Fibroblast of lung (primary cell): ENCODE results near the gene C3orf18. TPM values are rescaled to one million over a fixed set of nuclear protein-coding genes. Genes with fewer than 3 reads are reported as not detected.

Experiments used
- DNase-seq, 2 donors: peaks; one replicate each; pipeline versions ENCODE4 v3.0.0 to v3.0.0-alpha.2; 2010; ENCODE audit warnings: low read depth in 2 of 2
- H2AFZ ChIP-seq: 2 replicates; pipeline ENCODE4 v1.5.1; 2012; ENCODE audit warnings: low read length, control low read depth, inconsistent platforms
- H3K27ac ChIP-seq: 2 replicates; pipeline ENCODE4 v1.5.1; 2011; ENCODE audit warnings: low read length, control low read depth; ENCODE audit not compliant: insufficient read depth
- H3K27me3 ChIP-seq: 2 replicates; pipeline ENCODE4 v1.5.1; 2011; ENCODE audit warnings: mild to moderate bottlenecking, low read length; ENCODE audit not compliant: control insufficient read depth, insufficient read depth
- H3K36me3 ChIP-seq: 2 replicates; pipeline ENCODE4 v1.5.1; 2011; ENCODE audit warnings: low read length; ENCODE audit not compliant: control insufficient read depth, insufficient read depth
- H3K4me1 ChIP-seq: 2 replicates; pipeline ENCODE4 v1.5.1; 2011; ENCODE audit warnings: low read length; ENCODE audit not compliant: control insufficient read depth, insufficient read depth; ENCODE audit errors: extremely low read depth
- H3K4me2 ChIP-seq: 2 replicates; pipeline ENCODE4 v1.5.1; 2011; ENCODE audit warnings: low read length, control low read depth; ENCODE audit not compliant: insufficient read depth; ENCODE audit errors: extremely low read depth
- H3K4me3 ChIP-seq, 4 experiments: fragments of 200-600 bp in 1 of 4; sonication (generic) in 1 of 4; replicated peaks in 1 of 4; 2 replicates each; pipeline ENCODE4 v1.5.1; 2011 to 2016; ENCODE audit warnings: low read length in 4 of 4, low read depth in 3 of 4, mild to moderate bottlenecking in 3 of 4, control low read depth in 2 of 4, inconsistent platforms in 1 of 4, mixed read lengths in 1 of 4; ENCODE audit not compliant: insufficient read depth in 1 of 4; ENCODE audit errors: control extremely low read depth in 1 of 4
- H3K79me2 ChIP-seq: 2 replicates; pipeline ENCODE4 v1.5.1; 2012; ENCODE audit warnings: mild to moderate bottlenecking, low read length, inconsistent platforms; ENCODE audit not compliant: control insufficient read depth, insufficient read depth
- H3K9ac ChIP-seq: 2 replicates; pipeline ENCODE4 v1.5.1; 2011; ENCODE audit warnings: mild to moderate bottlenecking, low read length, control low read depth; ENCODE audit not compliant: insufficient read depth
- H3K9me3 ChIP-seq: 2 replicates; pipeline ENCODE4 v1.5.1; 2012; ENCODE audit warnings: low read depth, low read length; ENCODE audit not compliant: control insufficient read depth, insufficient read depth
- H4K20me1 ChIP-seq: 2 replicates; pipeline ENCODE4 v1.5.1; 2011; ENCODE audit warnings: low read length; ENCODE audit not compliant: control insufficient read depth, insufficient read depth; ENCODE audit errors: extremely low read depth
- CTCF ChIP-seq, 2 donors: IDR thresholded peaks in 1 of 2; conservative IDR thresholded peaks in 1 of 2; 1 replicate in 1 of 2; 2 replicates in 1 of 2; pipeline ENCODE4 v1.5.1; 2011 to 2012; ENCODE audit warnings: low read length in 2 of 2, control low read depth in 1 of 2, inconsistent platforms in 1 of 2, low read depth in 1 of 2, mild to moderate bottlenecking in 1 of 2
- EZH2 ChIP-seq: IDR thresholded peaks from 2 replicates; pipeline ENCODE4 v1.5.1; 2012; ENCODE audit warnings: low read length, control low read depth, mild to moderate bottlenecking; ENCODE audit errors: missing control alignments
- polyA plus RNA-seq, 2 donors: library from polyadenylated mRNA; depleted of rRNA in 1 of 2; stranded (reverse) in 1 of 2; unstranded in 1 of 2; fragments of >200 nt; gene quantifications; 2 replicates each; pipeline ENCODE4 v1.2.1, GENCODE V29; 2011 to 2012; ENCODE audit warnings: missing spikeins in 1 of 2
- total RNA-seq: library from RNA; depleted of rRNA; stranded (reverse); fragments of >200 nt; gene quantifications from 2 replicates; pipeline ENCODE4 v1.2.1, GENCODE V29; 2014

The C3orf18 gene
- total and polyA plus RNA-seq, 2 donors (not counting 1 experiment from before 2014, with no cell fraction given), result 8.7 to 25.8 TPM

- no peak overlapping the region for H2AFZ ChIP-seq
- no peaks in the 10 kb centered on the region for H4K20me1 ChIP-seq
- H3K4me3 ChIP-seq, result no peak overlapping the region
- H3K9me3 ChIP-seq, result no peaks in the 10 kb centered on the region
- H3K79me2 ChIP-seq, result no peaks in the 10 kb centered on the region
- no peaks in the 10 kb centered on the region for H3K4me1 ChIP-seq
- H3K9ac ChIP-seq, result no peak overlapping the region
- H3K4me2 ChIP-seq, result no peak overlapping the region
- DNase-seq, result no peak
- H3K27me3 ChIP-seq, result peaks cover 3% of the 10 kb centered on the region
- TF ChIP-seq EZH2, result no peak
- TF ChIP-seq CTCF (conservative IDR thresholded peaks at IDR 0.05 in 1 of 2, IDR thresholded peaks at IDR 0.05 in 1 of 2; ENCODE audit: low read depth in 1 of 2, low read length in 2 of 2), result no peak
- no peaks in the 10 kb centered on the region for H3K36me3 ChIP-seq
- no peak overlapping the region for H3K27ac ChIP-seq
Observed at GRCh38 chr3:50523279-50523811, 44.2 kb downstream of the C3orf18 start.

GRCh38 chr3:50521572-50521971 lies 46.0 kb downstream of the C3orf18 start:
- Histone ChIP-seq H2AFZ (no peak overlapping the region), H3K27me3 (peaks cover 3% of the 10 kb centered on the region), H3K4me2 (no peak overlapping the region), H3K4me1 (no peaks in the 10 kb centered on the region), H3K4me3 (no peak overlapping the region), H3K9me3 (no peaks in the 10 kb centered on the region), H3K79me2 (no peaks in the 10 kb centered on the region), H3K36me3 (no peaks in the 10 kb centered on the region), H3K9ac (no peak overlapping the region), H3K27ac (no peak overlapping the region), H4K20me1 (no peaks in the 10 kb centered on the region)
- no peak for DNase-seq
- TF ChIP-seq CTCF (conservative IDR thresholded peaks at IDR 0.05 in 1 of 2, IDR thresholded peaks at IDR 0.05 in 1 of 2; ENCODE audit: low read depth in 1 of 2, low read length in 2 of 2) (no peak), EZH2 (no peak)

GRCh38 chr3:50520849-50521248 lies 46.7 kb downstream of the C3orf18 start:
- no peak overlapping the region for H2AFZ ChIP-seq
- no peaks in the 10 kb centered on the region for H3K4me1 ChIP-seq
- H3K27me3 ChIP-seq, result peaks cover 3% of the 10 kb centered on the region
- H3K4me2 ChIP-seq, result no peak overlapping the region
- no peak overlapping the region for H3K9ac ChIP-seq
- H3K36me3 ChIP-seq, result no peaks in the 10 kb centered on the region
- no peaks in the 10 kb centered on the region for H4K20me1 ChIP-seq
- no peaks in the 10 kb centered on the region for H3K79me2 ChIP-seq
- no peak for DNase-seq
- H3K4me3 ChIP-seq, result no peak overlapping the region
- H3K9me3 ChIP-seq, result no peaks in the 10 kb centered on the region
- no peak overlapping the region for H3K27ac ChIP-seq
- TF ChIP-seq CTCF (conservative IDR thresholded peaks at IDR 0.05 in 1 of 2, IDR thresholded peaks at IDR 0.05 in 1 of 2; ENCODE audit: low read depth in 1 of 2, low read length in 2 of 2) (no peak), EZH2 (no peak)
